ENCODE data around the gene NSL1.

Gene NSL1

DNA sequence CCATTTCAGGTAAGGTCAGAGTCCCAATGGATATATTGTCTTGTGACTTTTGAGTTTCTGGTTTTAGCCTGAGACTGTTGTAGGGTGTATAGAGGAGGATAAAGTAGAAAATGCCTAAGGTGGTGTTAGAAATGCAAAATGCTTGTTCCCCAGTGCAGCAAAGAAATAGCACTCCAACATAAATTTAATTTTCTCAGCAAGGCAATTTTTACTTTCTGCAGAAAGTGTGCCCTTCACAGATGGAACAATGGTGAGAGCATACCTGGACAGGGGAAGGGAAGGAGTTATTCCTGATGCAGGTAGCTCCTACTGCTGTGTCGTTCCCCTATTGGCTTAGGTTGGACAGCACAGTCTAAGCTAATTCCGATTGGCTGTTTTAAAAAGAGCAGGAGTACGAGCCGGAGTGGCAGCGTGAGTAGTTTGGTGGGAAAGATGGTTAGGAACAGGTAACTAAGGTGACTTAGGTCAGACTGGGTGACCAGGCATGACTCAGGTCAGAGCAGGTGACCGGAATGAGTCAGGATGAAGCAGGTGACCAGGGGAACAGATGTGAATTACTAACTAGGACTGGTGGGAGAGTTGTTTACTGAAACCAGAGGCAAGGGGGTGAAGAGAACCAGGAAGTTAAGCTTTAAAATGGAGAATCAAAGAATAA is 34.3 kb upstream of the NSL1 start:
- TF ChIP-seq, protein P1, sequence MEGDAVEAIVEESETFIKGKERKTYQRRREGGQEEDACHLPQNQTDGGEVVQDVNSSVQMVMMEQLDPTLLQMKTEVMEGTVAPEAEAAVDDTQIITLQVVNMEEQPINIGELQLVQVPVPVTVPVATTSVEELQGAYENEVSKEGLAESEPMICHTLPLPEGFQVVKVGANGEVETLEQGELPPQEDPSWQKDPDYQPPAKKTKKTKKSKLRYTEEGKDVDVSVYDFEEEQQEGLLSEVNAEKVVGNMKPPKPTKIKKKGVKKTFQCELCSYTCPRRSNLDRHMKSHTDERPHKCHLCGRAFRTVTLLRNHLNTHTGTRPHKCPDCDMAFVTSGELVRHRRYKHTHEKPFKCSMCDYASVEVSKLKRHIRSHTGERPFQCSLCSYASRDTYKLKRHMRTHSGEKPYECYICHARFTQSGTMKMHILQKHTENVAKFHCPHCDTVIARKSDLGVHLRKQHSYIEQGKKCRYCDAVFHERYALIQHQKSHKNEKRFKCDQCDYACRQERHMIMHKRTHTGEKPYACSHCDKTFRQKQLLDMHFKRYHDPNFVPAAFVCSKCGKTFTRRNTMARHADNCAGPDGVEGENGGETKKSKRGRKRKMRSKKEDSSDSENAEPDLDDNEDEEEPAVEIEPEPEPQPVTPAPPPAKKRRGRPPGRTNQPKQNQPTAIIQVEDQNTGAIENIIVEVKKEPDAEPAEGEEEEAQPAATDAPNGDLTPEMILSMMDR (conservative IDR thresholded peaks at IDR 0.05; ENCODE audit: low read depth), result no peak
- CTCF ChIA-PET, result no interaction called here
- POLR2A ChIA-PET (ENCODE audit: low non-redundant PET), result no interaction called here
- DNase-seq (ENCODE audit: low spot score), result no peak
- no peak overlapping the region for H3K27ac ChIP-seq

DNA sequence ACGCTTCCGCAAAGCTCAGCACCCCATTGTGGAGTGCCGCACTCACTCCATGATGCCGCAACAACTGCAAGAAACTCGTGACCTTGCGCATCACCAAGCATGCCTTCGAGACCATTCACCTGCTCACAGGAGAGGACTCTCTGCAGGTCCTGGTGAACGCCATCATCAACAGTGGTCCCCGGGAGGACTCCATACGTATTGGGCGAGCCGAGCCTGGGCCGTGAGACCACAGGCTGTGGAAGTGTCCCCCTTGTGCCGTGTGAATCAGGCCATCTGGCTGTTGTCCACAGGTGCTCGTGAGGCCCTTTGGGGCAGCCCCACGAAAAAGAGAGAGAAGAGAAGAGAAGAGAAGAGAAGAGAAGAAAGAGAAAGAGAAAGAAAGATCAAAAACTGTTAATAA is 32.6 kb upstream of the NSL1 start:
- ChIA-PET POLR2A (ENCODE audit: low non-redundant PET) (no interaction called here), CTCF (no interaction called here)
- no peak for DNase-seq (ENCODE audit: low spot score)
- TF ChIP-seq, protein P1 (conservative IDR thresholded peaks at IDR 0.05; ENCODE audit: low read depth), result no peak
- no peak overlapping the region for H3K27ac ChIP-seq

DNA sequence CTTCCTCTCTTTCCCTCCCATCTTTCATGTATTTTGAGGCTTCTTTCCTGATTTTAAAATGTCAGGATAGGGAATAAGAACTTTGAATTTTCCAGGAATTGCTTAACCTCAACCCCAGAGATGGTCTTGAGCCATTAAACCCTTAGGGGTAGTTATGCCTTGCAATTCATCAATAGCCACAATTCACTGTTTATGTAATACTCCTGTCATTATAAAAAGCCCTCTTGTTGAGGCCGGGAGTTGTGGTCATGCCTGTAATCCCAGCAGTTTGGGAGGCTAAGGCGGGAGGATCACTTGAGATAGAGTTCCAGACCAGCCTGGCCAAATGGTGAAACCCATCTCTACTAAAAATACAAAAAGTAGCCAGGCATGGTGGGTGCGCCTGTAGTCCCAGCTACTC is 31.4 kb upstream of the NSL1 start:
- ChIA-PET CTCF (no interaction called here), POLR2A (ENCODE audit: low non-redundant PET) (no interaction called here)
- TF ChIP-seq, protein P1 (conservative IDR thresholded peaks at IDR 0.05; ENCODE audit: low read depth), result no peak
- no peak overlapping the region for H3K27ac ChIP-seq
- DNase-seq (ENCODE audit: low spot score), result no peak

DNA sequence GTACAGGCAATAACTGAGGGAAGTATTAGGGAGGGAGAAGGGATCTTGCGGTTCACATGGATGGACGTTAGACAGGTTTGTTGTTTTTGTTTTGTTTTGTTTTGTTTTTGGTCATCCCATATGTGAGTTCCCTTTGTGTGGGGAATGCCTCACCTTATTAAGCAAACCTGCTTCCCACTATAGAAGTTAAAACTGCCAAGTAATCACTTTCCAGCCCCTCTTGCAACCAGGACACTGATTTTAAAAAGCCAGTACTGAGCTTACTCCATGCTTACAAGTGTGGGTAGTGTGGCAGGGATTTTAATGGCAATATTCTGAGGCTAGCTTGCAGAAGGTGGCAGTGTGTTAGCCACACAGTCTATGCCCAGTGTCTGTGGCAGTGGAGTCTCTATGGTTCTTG is 29.4 kb upstream of the NSL1 start:
- DNase-seq (ENCODE audit: low spot score), result no peak
- no peak overlapping the region for H3K27ac ChIP-seq
- POLR2A ChIA-PET (ENCODE audit: low non-redundant PET), result no interaction called here
- CTCF ChIA-PET, result no interaction called here
- TF ChIP-seq, protein P1 (conservative IDR thresholded peaks at IDR 0.05; ENCODE audit: low read depth), result no peak

DNA sequence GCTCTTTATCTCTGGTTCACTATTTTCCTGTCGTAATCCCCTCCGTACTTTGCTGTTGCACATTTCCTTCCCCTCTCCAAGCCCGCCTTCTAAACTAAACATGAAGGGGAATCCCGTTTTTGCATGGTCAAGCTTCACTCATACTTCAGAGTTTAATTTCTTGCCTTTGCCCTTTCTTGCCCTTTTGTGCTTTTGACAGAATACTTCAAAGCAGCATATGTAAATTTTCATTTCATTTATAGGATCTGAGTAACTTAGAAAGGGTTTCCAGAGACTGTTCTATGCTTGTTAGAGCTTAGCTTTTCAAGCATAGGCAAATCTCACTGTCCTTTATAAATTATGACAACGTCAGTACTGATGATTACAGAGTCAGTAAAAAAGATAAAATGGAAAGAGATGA is 28.1 kb upstream of the NSL1 start:
- no peak overlapping the region for H3K27ac ChIP-seq
- CTCF ChIA-PET, result interaction anchor here (0.7 kb wide), 1 partner anchor 454 kb away, joined by 8 read pairs; no protein-coding TSS in a partner anchor
- POLR2A ChIA-PET (ENCODE audit: low non-redundant PET), result no interaction called here
- TF ChIP-seq, protein P1 (conservative IDR thresholded peaks at IDR 0.05; ENCODE audit: low read depth), result no peak
- no peak for DNase-seq (ENCODE audit: low spot score)

DNA sequence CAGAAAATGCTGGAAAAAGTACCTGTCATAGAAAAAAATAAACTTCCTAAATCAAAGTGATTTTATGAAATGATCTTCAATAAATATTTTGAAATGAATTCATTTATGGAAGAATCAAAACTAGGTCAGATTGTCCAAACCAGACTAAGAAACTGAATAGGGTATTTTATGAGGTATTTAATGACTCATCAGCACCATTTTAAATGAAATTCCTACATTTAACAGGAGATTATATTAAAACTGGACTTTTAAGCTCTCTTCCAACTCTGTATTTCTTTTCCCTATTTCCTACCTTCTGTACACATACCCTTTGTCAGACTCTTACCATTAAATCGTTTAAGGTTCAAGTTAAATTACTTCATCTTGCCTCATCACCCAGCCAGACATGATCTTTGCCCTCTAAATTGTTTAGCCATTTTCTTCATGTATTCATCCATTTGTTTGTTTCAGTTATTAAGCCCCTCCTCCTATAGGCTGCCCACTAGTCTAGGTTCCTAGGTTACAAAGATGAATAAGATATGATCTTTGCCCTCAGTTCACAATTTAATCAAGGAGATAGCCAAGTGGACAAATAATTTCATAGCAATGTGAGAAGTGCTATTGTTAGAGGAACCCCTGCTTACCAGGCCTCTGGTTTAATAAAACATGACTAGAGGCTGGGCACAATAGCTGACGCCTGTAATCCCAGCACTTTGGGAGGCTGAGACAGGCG is 25.1 kb upstream of the NSL1 start:
- no peak overlapping the region for H3K27ac ChIP-seq
- DNase-seq (ENCODE audit: low spot score), result no peak
- POLR2A ChIA-PET (ENCODE audit: low non-redundant PET), result no interaction called here
- CTCF ChIA-PET, result no interaction called here
- TF ChIP-seq, protein P1 (conservative IDR thresholded peaks at IDR 0.05; ENCODE audit: low read depth), result no peak

Data from RWPE1 (cell line).